ENCODE measurements around the gene SLC16A10. TPM values are rescaled to one million over a fixed set of nuclear protein-coding genes. Genes with fewer than 3 reads are reported as not detected.
A peak's percentile ranks its signal among the peaks of the same experiment; 100 is the strongest.

The SLC16A10 gene
- total RNA-seq, 1 experiment from 2014 or later, result 0.18 TPM

- Histone ChIP-seq H3K27ac (ENCODE audit: low read length) (no peak overlapping the region), H3K9me3 (ENCODE audit: control insufficient read depth, insufficient read depth, low read depth, low read length) (no peaks in the 10 kb centered on the region), H3K4me1 (ENCODE audit: control insufficient read depth, insufficient read depth, low read length) (peaks cover 6% of the 10 kb centered on the region; the same call in 1 of the 2 replicates), H3K4me3 (ENCODE audit: low read depth in 2 of 2, low read length in 2 of 2) (no peak overlapping the region), H3K27me3 (ENCODE audit: control insufficient read depth, insufficient read depth, low read length) (no peaks in the 10 kb centered on the region), H3K36me3 (ENCODE audit: control insufficient read depth, insufficient read depth, low read length) (peaks cover 16% of the 10 kb centered on the region)
- no peak for TF ChIP-seq POLR2AphosphoS5 (IDR thresholded peaks at IDR 0.05; ENCODE audit: low read depth, low read length)
- TF ChIP-seq REST (IDR thresholded peaks at IDR 0.05; ENCODE audit: insufficient read depth in 1 of 2, low read depth in 2 of 2, low read length in 1 of 2), result no peak
- no peak for TF ChIP-seq CTCF (IDR thresholded peaks at IDR 0.05)
- TF ChIP-seq TCF7L2 (IDR thresholded peaks at IDR 0.05; ENCODE audit: low read depth, low read length), result no peak
- TF ChIP-seq SIN3A (IDR thresholded peaks at IDR 0.05; ENCODE audit: borderline replicate concordance, insufficient read depth, low read depth, low read length), result no peak
- intact Hi-C loops (cut with micrococcal nuclease; ENCODE audit: unreplicated experiment), result no loop called here
- CTCF ChIA-PET, result no interaction called here
- POLR2A ChIA-PET, result no interaction called here
- ATAC-seq, result no peak
- no TSS peak for BruUV-seq (replicated peaks)
- no peak for DNase-seq (ENCODE audit: low read depth, low spot score)
- in situ Hi-C loops (cut with HindIII; ENCODE audit: low pct_unique_long_range_greater_than_20kb, low sequenced_read_pairs), result no loop called here
These were observed 180.5 kb downstream of the SLC16A10 start for GRCh38 chr6:111267764-111268333.

- Histone ChIP-seq H3K27ac (ENCODE audit: low read length) (no peak overlapping the region), H3K36me3 (ENCODE audit: control insufficient read depth, insufficient read depth, low read length) (peaks cover 16% of the 10 kb centered on the region), H3K4me1 (ENCODE audit: control insufficient read depth, insufficient read depth, low read length) (no peaks in the 10 kb centered on the region), H3K4me3 (ENCODE audit: low read depth in 2 of 2, low read length in 2 of 2) (no peak overlapping the region), H3K9me3 (ENCODE audit: control insufficient read depth, insufficient read depth, low read depth, low read length) (no peaks in the 10 kb centered on the region; the same call in 1 of the 2 replicates), H3K27me3 (ENCODE audit: control insufficient read depth, insufficient read depth, low read length) (no peaks in the 10 kb centered on the region)
- BruUV-seq (replicated peaks), result no TSS peak
- ChIA-PET CTCF (no interaction called here), POLR2A (no interaction called here)
- DNase-seq (ENCODE audit: low read depth, low spot score) (no peak), ATAC-seq (0 out of 2 replicates have a peak, but pooled peaks have one; percentile 36)
- TF ChIP-seq POLR2AphosphoS5 (IDR thresholded peaks at IDR 0.05; ENCODE audit: low read depth, low read length) (no peak), SIN3A (IDR thresholded peaks at IDR 0.05; ENCODE audit: borderline replicate concordance, insufficient read depth, low read depth, low read length) (no peak), REST (IDR thresholded peaks at IDR 0.05; ENCODE audit: insufficient read depth in 1 of 2, low read depth in 2 of 2, low read length in 1 of 2) (no peak), TCF7L2 (IDR thresholded peaks at IDR 0.05; ENCODE audit: low read depth, low read length) (no peak), CTCF (IDR thresholded peaks at IDR 0.05) (no peak)
- in situ Hi-C loops (cut with HindIII; ENCODE audit: low pct_unique_long_range_greater_than_20kb, low sequenced_read_pairs), result no loop called here
- intact Hi-C loops (cut with micrococcal nuclease; ENCODE audit: unreplicated experiment), result no loop called here
These were observed 182.2 kb downstream of the SLC16A10 start for GRCh38 chr6:111269401-111269970.
